SK-N-MC (cell line): ENCODE data around the gene RSU1.

Experiments
- EZH2 ChIP-seq: fragments of 200-600 bp; sonication (generic); IDR thresholded peaks from one replicate; pipeline ENCODE4 v1.6.1; 2017; ENCODE audit warnings: antibody characterized with exemption
- FOXP2 ChIP-seq: optimal IDR thresholded peaks from 2 replicates; pipeline ENCODE3; 2011; ENCODE audit warnings: mild to moderate bottlenecking, moderate library complexity; ENCODE audit not compliant: insufficient read depth; ENCODE audit errors: extremely low read length, control extremely low read depth
- POLR2AphosphoS5 ChIP-seq: IDR thresholded peaks from 2 replicates; pipeline ENCODE4 v1.6.1; 2012; ENCODE audit warnings: mild to moderate bottlenecking, low read depth, low read length, borderline replicate concordance

GRCh38 chr10:16720812-16721211, 96.4 kb downstream of the RSU1 start:
- no peak for TF ChIP-seq EZH2
- TF ChIP-seq POLR2AphosphoS5: no peak
- no peak for TF ChIP-seq FOXP2
